HEK293T (cell line): ENCODE results near the gene TMC6.

Source experiments
- BHLHE40 ChIP-seq: fragments of 450-650 bp; IDR thresholded peaks from 2 replicates; pipeline ENCODE4 v1.6.1; 2016; ENCODE audit warnings: mild to moderate bottlenecking, moderate library complexity, borderline replicate concordance
- FOXM1 ChIP-seq: fragments of 450-650 bp; IDR thresholded peaks from 2 replicates; pipeline ENCODE4 v1.6.1; 2017; ENCODE audit warnings: mild to moderate bottlenecking, borderline replicate concordance
- SP1 ChIP-seq: fragments of 450-650 bp; IDR thresholded peaks from 2 replicates; pipeline ENCODE4 v1.6.1; 2017
- TARDBP ChIP-seq: fragments of 450-650 bp; IDR thresholded peaks from 2 replicates; pipeline ENCODE4 v1.6.1; 2016
- ZNF384 ChIP-seq: fragments of 450-650 bp; IDR thresholded peaks from 2 replicates; pipeline ENCODE4 v1.6.1; 2016

GRCh38 chr17:78108726-78109488, 19.6 kb downstream of the TMC6 start:
- TF ChIP-seq ZNF384 = no peak
- TF ChIP-seq SP1 = no peak
- no peak for TF ChIP-seq FOXM1
- no peak for TF ChIP-seq TARDBP
- TF ChIP-seq BHLHE40 = no peak
